C1 segment of cervical spinal cord (tissue), 14 donors: Measurements from ENCODE around the gene C2orf72.
"Not testable (repeated sequence)": the region's sequence is repeated elsewhere in the genome, so short reads cannot be mapped to it uniquely, and the experiment has no call there.

ENCODE experiments used
- DNase-seq, 14 donors: peaks; one replicate each; lab custom pipeline; 2025; lab: John Stamatoyannopoulos, UW

The C2orf72 gene

GRCh38 chr2:231013820-231014219 lies 23.5 kb upstream of the C2orf72 start:
- no peak for DNase-seq

GRCh38 chr2:231015478-231015877 lies 21.8 kb upstream of the C2orf72 start:
- peak in 10 of 14 donors; percentile 10 to 78 (median 49) for DNase-seq

GRCh38 chr2:231015926-231016325 lies 21.4 kb upstream of the C2orf72 start:
- peak in 3 of 14 donors; percentile 47 to 76 (median 52) for DNase-seq

GRCh38 chr2:231016566-231017230 lies 20.6 kb upstream of the C2orf72 start:
- no peak for DNase-seq

- DNase-seq, result peak in 10 of 14 donors; percentile 25 to 87 (median 48)
These were observed 20.1 kb upstream of the C2orf72 start for GRCh38 chr2:231017231-231017598.

- no peak for DNase-seq
These were observed 19.1 kb upstream of the C2orf72 start for GRCh38 chr2:231018184-231018583.

- not testable (repeated sequence) for DNase-seq
These were observed 12.3 kb upstream of the C2orf72 start for GRCh38 chr2:231025059-231025458.

- no peak for DNase-seq
These were observed 8.4 kb upstream of the C2orf72 start for GRCh38 chr2:231028889-231029288.

GRCh38 chr2:231029563-231029962 lies 7.8 kb upstream of the C2orf72 start:
- DNase-seq, result no peak

GRCh38 chr2:231030725-231031124 lies 6.6 kb upstream of the C2orf72 start:
- no peak for DNase-seq

- DNase-seq, result no peak
These were observed 4.7 kb upstream of the C2orf72 start for GRCh38 chr2:231032575-231033140.

- DNase-seq, result no peak
These were observed 3.9 kb upstream of the C2orf72 start for GRCh38 chr2:231033147-231034132.

GRCh38 chr2:231034291-231034882 lies 2.9 kb upstream of the C2orf72 start:
- no peak for DNase-seq

- no peak for DNase-seq
These were observed 1.2 kb upstream of the C2orf72 start for GRCh38 chr2:231036131-231036530.

GRCh38 chr2:231036578-231037106 lies 681 bp upstream of the C2orf72 start:
- no peak for DNase-seq

- peak in 7 of 14 donors; percentile 19 to 75 (median 51) for DNase-seq
These were observed 584 bp downstream of the C2orf72 start for GRCh38 chr2:231037731-231038482.

GRCh38 chr2:231038483-231039293 lies 1.4 kb downstream of the C2orf72 start:
- DNase-seq, result peak in 2 of 14 donors; percentile 44 to 51

- DNase-seq, result no peak
These were observed 2.0 kb downstream of the C2orf72 start for GRCh38 chr2:231039294-231039664.

GRCh38 chr2:231039821-231040364 lies 2.6 kb downstream of the C2orf72 start:
- no peak for DNase-seq
